Thoracic aorta (tissue), 2 donors: ENCODE results near the gene SNED1. TPM values are rescaled to one million over a fixed set of nuclear protein-coding genes. Genes with fewer than 3 reads are reported as not detected.

Experiments
- ATAC-seq: fragments of 150-250 bp; one replicate; pipeline ENCODE4 v1.8.0; 2017; ENCODE audit warnings: low read depth; ENCODE audit not compliant: insufficient number of reproducible peaks, low FRiP score
- DNase-seq: peaks from one replicate; pipeline ENCODE4 v3.0.0-alpha.2; 2020; ENCODE audit warnings: low spot score
- H3K27ac ChIP-seq, 2 donors: fragments of 200-600 bp; sonication (generic); 1 replicate in 1 of 2; 2 replicates in 1 of 2; pipeline ENCODE4 v1.5.1; 2016; ENCODE audit warnings: mild to moderate bottlenecking in 2 of 2, moderate library complexity in 2 of 2
- H3K27me3 ChIP-seq: fragments of 200-600 bp; sonication (generic); replicated peaks from 2 replicates; pipeline ENCODE4 v1.6.0; 2016; ENCODE audit warnings: mild to moderate bottlenecking; ENCODE audit not compliant: insufficient read depth
- H3K36me3 ChIP-seq: fragments of 200-600 bp; sonication (generic); one replicate; pipeline ENCODE4 v1.5.1; 2016
- H3K4me1 ChIP-seq, 2 donors: fragments of 200-600 bp; sonication (generic); 1 replicate in 1 of 2; 2 replicates in 1 of 2; pipeline versions ENCODE4 v1.5.1 to v1.6.0; 2016; ENCODE audit warnings: low read depth in 2 of 2, mild to moderate bottlenecking in 1 of 2; ENCODE audit not compliant: control insufficient read depth in 1 of 2
- H3K4me3 ChIP-seq: fragments of 200-600 bp; sonication (generic); 2 replicates; pipeline ENCODE4 v1.5.1; 2016; ENCODE audit warnings: mild to moderate bottlenecking
- H3K9me3 ChIP-seq: fragments of 200-600 bp; sonication (generic); 2 replicates; pipeline ENCODE4 v1.5.1; 2016
- CTCF ChIP-seq: fragments of 200-600 bp; sonication (generic); IDR thresholded peaks from one replicate; pipeline ENCODE4 v1.5.1; 2019; ENCODE audit warnings: antibody characterized with exemption
- total RNA-seq, 2 donors: library from RNA; depleted of rRNA; stranded (reverse); fragments of >200 nt; gene quantifications; one replicate each; pipeline versions ENCODE4 v1.1.0 to v1.2.3, GENCODE V29; 2016

The SNED1 gene
- total RNA-seq, 2 donors from 2014 or later: 133 to 206 TPM

- Histone ChIP-seq H3K36me3 (no peaks in the 10 kb centered on the region), H3K4me1 (peaks cover 0 to 4% of the 10 kb centered on the region in 2 donors), H3K9me3 (no peaks in the 10 kb centered on the region), H3K27me3 (no peaks in the 10 kb centered on the region), H3K27ac (no peak overlapping the region), H3K4me3 (no peak overlapping the region)
- no peak for TF ChIP-seq CTCF
- ATAC-seq: no peak
- DNase-seq: no peak
Observed at GRCh38 chr2:240952496-240953246, 45.7 kb upstream of the SNED1 start.

- Histone ChIP-seq H3K27me3 (no peaks in the 10 kb centered on the region), H3K4me3 (no peak overlapping the region), H3K4me1 (peaks cover 2 to 13% of the 10 kb centered on the region in 2 donors), H3K9me3 (no peaks in the 10 kb centered on the region), H3K27ac (no peak overlapping the region), H3K36me3 (no peaks in the 10 kb centered on the region)
- TF ChIP-seq CTCF: no peak
- DNase-seq (no peak), ATAC-seq (no peak)
Observed at GRCh38 chr2:240953426-240954410, 44.7 kb upstream of the SNED1 start.

- no peaks in the 10 kb centered on the region for H3K27me3 ChIP-seq
- no peak overlapping the region for H3K4me3 ChIP-seq
- ATAC-seq (no peak), DNase-seq (no peak)
- no peak overlapping the region for H3K27ac ChIP-seq
- peaks cover 2 to 13% of the 10 kb centered on the region in 2 donors for H3K4me1 ChIP-seq
- no peaks in the 10 kb centered on the region for H3K9me3 ChIP-seq
- H3K36me3 ChIP-seq: no peaks in the 10 kb centered on the region
- TF ChIP-seq CTCF: no peak
Observed at GRCh38 chr2:240954436-240955305, 43.7 kb upstream of the SNED1 start.

DNA sequence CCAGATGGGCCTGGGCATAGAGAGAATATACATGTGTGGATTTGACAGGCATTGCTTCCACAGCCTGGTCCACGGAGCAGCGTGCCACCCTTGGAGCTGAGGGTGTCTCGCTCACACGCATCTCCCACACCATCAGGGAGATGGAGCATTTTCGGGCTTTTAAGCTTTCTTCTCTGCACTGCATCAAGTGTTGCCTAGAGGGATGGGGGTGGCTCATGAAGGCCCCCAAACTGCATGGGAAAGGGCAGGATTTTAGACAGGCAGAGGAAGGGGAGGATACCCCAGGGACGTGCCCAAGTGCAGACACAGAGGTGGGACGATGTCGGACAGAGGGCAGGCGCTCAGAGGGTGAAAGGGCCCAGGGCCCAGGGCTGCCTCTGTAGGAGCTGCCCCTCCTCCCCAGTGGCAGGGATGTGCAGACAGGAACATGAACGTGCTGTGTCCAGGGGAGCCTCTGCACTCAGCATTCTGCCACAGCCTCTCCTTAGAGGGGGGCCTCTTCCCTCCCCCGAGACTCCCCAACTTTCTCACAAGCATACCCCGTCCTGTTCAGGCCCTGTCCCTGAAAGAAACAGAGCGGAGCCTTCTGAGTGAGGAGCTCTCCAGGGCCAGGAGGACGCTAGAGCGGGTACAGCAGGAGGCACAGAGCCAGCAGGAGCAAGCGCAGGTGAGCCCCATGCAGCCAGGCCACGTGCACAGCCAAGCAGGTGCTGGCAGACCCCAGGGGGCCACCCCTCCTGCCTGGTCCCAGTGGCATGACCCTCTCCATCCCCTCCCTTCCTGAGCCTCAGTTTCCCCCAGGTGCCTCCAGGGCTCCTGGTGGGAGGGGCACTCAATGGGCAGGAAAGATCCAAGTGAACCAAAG is 42.9 kb upstream of the SNED1 start:
- Histone ChIP-seq H3K27ac (no peak overlapping the region), H3K36me3 (no peaks in the 10 kb centered on the region), H3K9me3 (no peaks in the 10 kb centered on the region), H3K27me3 (no peaks in the 10 kb centered on the region), H3K4me3 (no peak overlapping the region), H3K4me1 (peaks cover 2 to 13% of the 10 kb centered on the region in 2 donors)
- no peak for TF ChIP-seq CTCF
- ATAC-seq (no peak), DNase-seq (no peak)
